ENCODE measurements around the gene NCKAP5L. TPM values are rescaled to one million over a fixed set of nuclear protein-coding genes. Genes with fewer than 3 reads are reported as not detected.

NCKAP5L gene
- total and polyA plus RNA-seq, 9 of the 15 experiments (the other 6 are each of a cell fraction or from before 2014, with no cell fraction given), result 0.01 to 14.4 (median 3.7) TPM

DNA sequence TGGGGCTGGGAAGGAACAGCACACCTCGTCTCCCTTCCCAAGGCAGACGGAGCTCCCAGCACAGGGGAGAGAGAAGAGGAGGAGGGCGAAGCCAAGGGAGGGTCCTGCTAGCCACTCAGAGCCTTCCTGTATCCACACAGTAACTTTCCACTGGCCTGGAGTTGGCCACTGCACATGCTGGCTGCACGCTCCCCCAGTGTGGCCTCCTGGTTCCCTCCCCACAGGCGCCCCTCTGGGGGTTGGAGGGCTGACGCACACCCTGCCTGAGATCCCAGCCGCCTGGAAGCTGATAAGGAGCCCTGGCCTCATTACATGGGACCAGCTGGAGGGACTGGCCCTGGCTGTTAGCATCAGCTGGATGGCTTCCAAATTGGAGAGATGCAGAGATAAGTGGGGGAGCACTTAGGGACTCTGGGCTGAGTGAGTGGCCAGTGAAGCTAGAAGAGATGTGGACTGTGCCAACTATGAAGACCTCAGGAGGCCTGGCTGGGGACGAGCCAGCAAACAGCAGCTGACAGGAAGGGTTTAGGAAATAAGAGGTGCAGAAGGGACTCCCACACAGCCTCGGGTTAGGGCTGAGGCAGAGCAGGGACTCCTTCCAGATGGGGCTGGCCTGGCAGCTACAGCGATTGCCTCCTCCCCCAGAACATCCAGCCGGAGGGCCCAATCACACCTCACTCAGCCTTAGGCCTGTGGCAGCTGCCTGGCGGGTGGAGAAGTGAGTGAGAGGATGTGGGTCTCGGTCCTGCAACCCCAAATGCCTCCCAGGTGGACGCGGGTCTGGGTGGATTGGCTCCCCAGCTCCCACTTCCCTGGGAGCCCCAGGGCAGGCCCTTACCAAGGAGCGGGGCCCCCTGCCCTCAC lies 41.0 kb upstream of the NCKAP5L start (continued):
- peak in 1 of 2 experiments; percentile 68; a peak in 1 of 4 replicates for TF ChIP-seq SRF (CRISPR knock-in tag; IDR thresholded peaks at IDR 0.05)
- TF ChIP-seq SMAD2 (IDR thresholded peaks at IDR 0.05; ENCODE audit: low read depth, low read length), result no peak
- TF ChIP-seq, protein P1, sequence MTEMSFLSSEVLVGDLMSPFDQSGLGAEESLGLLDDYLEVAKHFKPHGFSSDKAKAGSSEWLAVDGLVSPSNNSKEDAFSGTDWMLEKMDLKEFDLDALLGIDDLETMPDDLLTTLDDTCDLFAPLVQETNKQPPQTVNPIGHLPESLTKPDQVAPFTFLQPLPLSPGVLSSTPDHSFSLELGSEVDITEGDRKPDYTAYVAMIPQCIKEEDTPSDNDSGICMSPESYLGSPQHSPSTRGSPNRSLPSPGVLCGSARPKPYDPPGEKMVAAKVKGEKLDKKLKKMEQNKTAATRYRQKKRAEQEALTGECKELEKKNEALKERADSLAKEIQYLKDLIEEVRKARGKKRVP (CRISPR knock-in tag; IDR thresholded peaks at IDR 0.05), result peak; percentile 51; the same call in 1 of the 2 replicates
- no peak for TF ChIP-seq HNRNPL (IDR thresholded peaks at IDR 0.05; ENCODE audit: low read depth, low read length)
- TF ChIP-seq, protein P2, sequence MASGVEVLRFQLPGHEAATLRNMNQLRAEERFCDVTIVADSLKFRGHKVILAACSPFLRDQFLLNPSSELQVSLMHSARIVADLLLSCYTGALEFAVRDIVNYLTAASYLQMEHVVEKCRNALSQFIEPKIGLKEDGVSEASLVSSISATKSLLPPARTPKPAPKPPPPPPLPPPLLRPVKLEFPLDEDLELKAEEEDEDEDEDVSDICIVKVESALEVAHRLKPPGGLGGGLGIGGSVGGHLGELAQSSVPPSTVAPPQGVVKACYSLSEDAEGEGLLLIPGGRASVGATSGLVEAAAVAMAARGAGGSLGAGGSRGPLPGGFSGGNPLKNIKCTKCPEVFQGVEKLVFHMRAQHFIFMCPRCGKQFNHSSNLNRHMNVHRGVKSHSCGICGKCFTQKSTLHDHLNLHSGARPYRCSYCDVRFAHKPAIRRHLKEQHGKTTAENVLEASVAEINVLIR (CRISPR knock-in tag; IDR thresholded peaks at IDR 0.05), result peak; percentile 83
- peak; percentile 54 for TF ChIP-seq EGR1 (conservative IDR thresholded peaks at IDR 0.05)
- TF ChIP-seq BHLHE40 (IDR thresholded peaks at IDR 0.05; ENCODE audit: low read length), result peak; percentile 94
- no peak for TF ChIP-seq U2AF2 (optimal IDR thresholded peaks at IDR 0.05; ENCODE audit: low read depth, low read length)
- peak; percentile 85 for TF ChIP-seq ZNF583 (CRISPR knock-in tag; IDR thresholded peaks at IDR 0.05)
- peak; percentile 96 for TF ChIP-seq MTA3 (IDR thresholded peaks at IDR 0.05; ENCODE audit: borderline replicate concordance)
- TF ChIP-seq TCF3 (CRISPR knock-in tag; IDR thresholded peaks at IDR 0.05), result peak; percentile 96
- peak; percentile 61 to 76; a peak in 2 of 4 replicates for TF ChIP-seq ARNT (IDR thresholded peaks at IDR 0.05)
- TF ChIP-seq ATF7 (IDR thresholded peaks at IDR 0.05), result peak; percentile 97
- TF ChIP-seq RBM39 (optimal IDR thresholded peaks at IDR 0.05; ENCODE audit: low read depth, low read length), result peak; percentile 67
- TF ChIP-seq, protein P3, sequence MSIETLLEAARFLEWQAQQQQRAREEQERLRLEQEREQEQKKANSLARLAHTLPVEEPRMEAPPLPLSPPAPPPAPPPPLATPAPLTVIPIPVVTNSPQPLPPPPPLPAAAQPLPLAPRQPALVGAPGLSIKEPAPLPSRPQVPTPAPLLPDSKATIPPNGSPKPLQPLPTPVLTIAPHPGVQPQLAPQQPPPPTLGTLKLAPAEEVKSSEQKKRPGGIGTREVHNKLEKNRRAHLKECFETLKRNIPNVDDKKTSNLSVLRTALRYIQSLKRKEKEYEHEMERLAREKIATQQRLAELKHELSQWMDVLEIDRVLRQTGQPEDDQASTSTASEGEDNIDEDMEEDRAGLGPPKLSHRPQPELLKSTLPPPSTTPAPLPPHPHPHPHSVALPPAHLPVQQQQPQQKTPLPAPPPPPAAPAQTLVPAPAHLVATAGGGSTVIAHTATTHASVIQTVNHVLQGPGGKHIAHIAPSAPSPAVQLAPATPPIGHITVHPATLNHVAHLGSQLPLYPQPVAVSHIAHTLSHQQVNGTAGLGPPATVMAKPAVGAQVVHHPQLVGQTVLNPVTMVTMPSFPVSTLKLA (conservative IDR thresholded peaks at IDR 0.05), result peak; percentile 88 to 90
- TF ChIP-seq ZNF79 (CRISPR knock-in tag; IDR thresholded peaks at IDR 0.05; ENCODE audit: low read depth), result peak; percentile 33; the same call in 1 of the 2 replicates
- peak; percentile 70; the same call in 1 of the 2 replicates for TF ChIP-seq BCL6 (CRISPR knock-in tag; IDR thresholded peaks at IDR 0.05)
- peak; percentile 95 for TF ChIP-seq TAL1 (IDR thresholded peaks at IDR 0.05)
- peak; percentile 92; the same call in 1 of the 2 replicates for TF ChIP-seq DMBX1 (CRISPR knock-in tag; IDR thresholded peaks at IDR 0.05; ENCODE audit: borderline replicate concordance)
- TF ChIP-seq LEF1 (IDR thresholded peaks at IDR 0.05), result peak; percentile 98
- TF ChIP-seq, protein P4, sequence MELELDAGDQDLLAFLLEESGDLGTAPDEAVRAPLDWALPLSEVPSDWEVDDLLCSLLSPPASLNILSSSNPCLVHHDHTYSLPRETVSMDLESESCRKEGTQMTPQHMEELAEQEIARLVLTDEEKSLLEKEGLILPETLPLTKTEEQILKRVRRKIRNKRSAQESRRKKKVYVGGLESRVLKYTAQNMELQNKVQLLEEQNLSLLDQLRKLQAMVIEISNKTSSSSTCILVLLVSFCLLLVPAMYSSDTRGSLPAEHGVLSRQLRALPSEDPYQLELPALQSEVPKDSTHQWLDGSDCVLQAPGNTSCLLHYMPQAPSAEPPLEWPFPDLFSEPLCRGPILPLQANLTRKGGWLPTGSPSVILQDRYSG (tag; conservative IDR thresholded peaks at IDR 0.05; ENCODE audit: low read depth), result peak; percentile 81
- no peak for TF ChIP-seq NR4A1 (CRISPR knock-in tag; IDR thresholded peaks at IDR 0.05)
- TF ChIP-seq NR4A1 (tag; IDR thresholded peaks at IDR 0.05), result peak; percentile 84
- TF ChIP-seq TBL1XR1 (IDR thresholded peaks at IDR 0.05; ENCODE audit: low read length in 2 of 2), result peak; percentile 77 to 94; a peak in 2 of 4 replicates

Data from K562 (cell line).